OCI-LY1 (cell line): ENCODE data around the gene ANK3.

ENCODE experiments used
- H2AFZ ChIP-seq: fragments of 200-600 bp; sonication (generic), shearing (Covaris generic); 2 replicates; pipeline ENCODE4 v1.6.0; 2014; ENCODE audit warnings: antibody characterized with exemption, mild to moderate bottlenecking, low read length
- H3F3A ChIP-seq: fragments of 200-600 bp; sonication (generic), shearing (Covaris generic); 2 replicates; pipeline ENCODE4 v1.6.0; 2014; ENCODE audit warnings: mild to moderate bottlenecking, antibody characterized with exemption, low read length, moderate library complexity; ENCODE audit not compliant: insufficient read depth
- H3K27ac ChIP-seq: fragments of 200-600 bp; sonication (generic); 2 replicates; pipeline ENCODE4 v1.5.1; 2014; ENCODE audit warnings: low read length, mixed run types, mild to moderate bottlenecking, low read depth; ENCODE audit not compliant: poor library complexity, severe bottlenecking
- H3K27me3 ChIP-seq: fragments of 200-600 bp; sonication (generic); 2 replicates; pipeline ENCODE4 v1.6.0; 2014; ENCODE audit warnings: antibody characterized with exemption, mild to moderate bottlenecking, low read length, moderate library complexity; ENCODE audit not compliant: insufficient read depth
- H3K36me3 ChIP-seq: fragments of 200-600 bp; sonication (generic); 2 replicates; pipeline ENCODE4 v1.6.1; 2014; ENCODE audit warnings: mild to moderate bottlenecking, antibody characterized with exemption, low read length, moderate library complexity, mixed read lengths; ENCODE audit not compliant: insufficient read depth
- H3K4me1 ChIP-seq: fragments of 200-600 bp; sonication (generic); 2 replicates; pipeline ENCODE4 v1.5.1; 2014; ENCODE audit warnings: mild to moderate bottlenecking, low read length, moderate library complexity; ENCODE audit not compliant: insufficient read depth, severe bottlenecking
- H3K4me2 ChIP-seq: fragments of 200-600 bp; sonication (generic), shearing (Covaris generic); 2 replicates; pipeline ENCODE4 v1.6.1; 2014; ENCODE audit warnings: low read length
- H3K4me3 ChIP-seq: fragments of 200-600 bp; sonication (generic); 2 replicates; pipeline ENCODE4 v1.5.1; 2014; ENCODE audit warnings: low read length, low read depth, mild to moderate bottlenecking, mixed read lengths; ENCODE audit not compliant: poor library complexity, severe bottlenecking
- H3K79me2 ChIP-seq: fragments of 200-600 bp; shearing (Covaris generic); 2 replicates; pipeline ENCODE4 v1.6.1; 2016; ENCODE audit warnings: mixed run types, low read length, mixed read lengths; ENCODE audit not compliant: insufficient read depth
- H3K9ac ChIP-seq: fragments of 200-600 bp; sonication (generic), shearing (Covaris generic); 2 replicates; pipeline ENCODE4 v1.6.1; 2014; ENCODE audit warnings: mild to moderate bottlenecking, low read length, mixed read lengths
- H3K9me2 ChIP-seq: fragments of 200-600 bp; sonication (generic), shearing (Covaris generic); 2 replicates; pipeline ENCODE4 v1.6.1; 2014; ENCODE audit warnings: low read depth, mild to moderate bottlenecking, low read length, mixed read lengths
- H3K9me3 ChIP-seq: fragments of 200-600 bp; shearing (Covaris generic); 2 replicates; pipeline ENCODE4 v1.6.1; 2014; ENCODE audit warnings: low read length, mixed read lengths
- H4K20me1 ChIP-seq: fragments of 200-600 bp; sonication (generic), shearing (Covaris generic); 2 replicates; pipeline ENCODE4 v1.6.0; 2016; ENCODE audit warnings: mild to moderate bottlenecking, low read length; ENCODE audit not compliant: insufficient read depth
- CTCF ChIP-seq: fragments of 200-600 bp; sonication (generic), shearing (Covaris generic); IDR thresholded peaks from 2 replicates; pipeline ENCODE4 v1.5.1; 2017; ENCODE audit warnings: mild to moderate bottlenecking, antibody characterized with exemption, low read length, moderate library complexity, mixed read lengths
- EZH2 ChIP-seq: fragments of 200-600 bp; sonication (generic), shearing (Covaris generic); IDR thresholded peaks from 2 replicates; pipeline ENCODE4 v1.8.0; 2017; ENCODE audit warnings: borderline replicate concordance, mixed run types, mild to moderate bottlenecking, antibody characterized with exemption, low read length, moderate library complexity, mixed read lengths

The ANK3 gene

DNA sequence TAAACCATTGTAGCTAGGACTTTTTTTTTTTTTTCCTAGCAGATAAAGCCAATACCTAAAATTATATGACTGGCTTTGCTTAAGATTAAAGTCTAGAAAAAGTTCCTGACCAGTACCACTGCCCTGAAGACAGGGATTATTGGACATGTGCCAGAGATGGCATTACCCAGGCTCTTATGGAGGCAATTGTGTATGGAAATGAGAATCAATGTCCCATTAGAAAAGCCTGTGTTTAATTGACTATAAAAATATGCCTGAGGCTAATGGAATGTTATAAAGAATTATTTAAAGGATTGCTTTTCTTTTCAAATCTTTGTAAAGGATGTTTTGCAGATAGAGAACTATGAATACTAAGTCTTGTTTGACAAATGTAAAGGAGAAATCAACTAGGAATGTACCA, 196.7 kb downstream of the ANK3 start:
- Histone ChIP-seq H3F3A (no peaks in the 10 kb centered on the region), H3K4me3 (no peak overlapping the region), H3K9ac (no peak overlapping the region), H3K9me2 (no peaks in the 10 kb centered on the region), H3K27ac (no peak overlapping the region), H3K4me2 (no peak overlapping the region), H2AFZ (no peak overlapping the region), H3K79me2 (no peaks in the 10 kb centered on the region), H3K4me1 (peaks cover 8% of the 10 kb centered on the region), H3K9me3 (peaks cover 4% of the 10 kb centered on the region; the same call in 1 of the 2 replicates), H3K27me3 (no peaks in the 10 kb centered on the region), H3K36me3 (peaks cover 77% of the 10 kb centered on the region), H4K20me1 (no peaks in the 10 kb centered on the region)
- TF ChIP-seq CTCF (no peak), EZH2 (no peak)

DNA sequence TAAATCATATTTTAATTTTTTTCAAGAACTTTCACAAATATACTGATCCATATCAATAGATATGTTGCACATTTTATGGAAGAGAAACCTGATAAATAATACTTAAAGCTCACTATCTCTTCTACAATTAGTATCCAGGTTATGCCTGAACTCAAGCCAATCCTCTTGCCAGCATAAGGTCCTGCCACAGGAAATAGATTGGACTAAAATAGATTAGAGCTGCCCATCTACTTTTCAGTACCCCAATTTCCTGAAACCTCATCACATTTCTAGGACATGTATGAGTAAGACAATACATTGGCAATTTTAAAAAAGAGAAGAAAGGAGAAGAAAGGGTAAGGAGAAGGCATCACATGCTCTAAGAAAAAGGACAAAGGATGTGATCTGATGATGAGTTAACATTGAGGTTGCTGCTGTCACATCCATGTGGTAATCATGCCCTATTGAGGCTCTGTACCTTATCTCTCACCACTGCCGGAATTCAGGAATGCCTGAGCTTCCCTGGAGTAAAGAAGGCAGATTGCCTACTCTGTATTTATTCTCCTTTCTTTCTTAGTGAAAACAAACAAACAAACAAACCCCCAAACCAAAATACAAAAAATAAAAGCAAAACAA, 199.7 kb downstream of the ANK3 start:
- peaks cover 4% of the 10 kb centered on the region; the same call in 1 of the 2 replicates for H3K9me3 ChIP-seq
- no peak overlapping the region for H3K4me2 ChIP-seq
- H2AFZ ChIP-seq: no peak overlapping the region
- H3K27me3 ChIP-seq: no peaks in the 10 kb centered on the region
- no peak overlapping the region for H3K27ac ChIP-seq
- no peak for TF ChIP-seq CTCF
- TF ChIP-seq EZH2: no peak
- H3K79me2 ChIP-seq: no peaks in the 10 kb centered on the region
- no peaks in the 10 kb centered on the region for H3K9me2 ChIP-seq
- no peaks in the 10 kb centered on the region for H4K20me1 ChIP-seq
- no peak overlapping the region for H3K9ac ChIP-seq
- peaks cover 54% of the 10 kb centered on the region for H3K36me3 ChIP-seq
- no peak overlapping the region for H3K4me3 ChIP-seq
- peaks cover 7% of the 10 kb centered on the region for H3K4me1 ChIP-seq
- no peaks in the 10 kb centered on the region for H3F3A ChIP-seq

GRCh38 chr10:60188548-60188947, 201.1 kb downstream of the ANK3 start:
- no peaks in the 10 kb centered on the region for H3K27me3 ChIP-seq
- H3K9ac ChIP-seq: no peak overlapping the region
- no peaks in the 10 kb centered on the region for H3K9me2 ChIP-seq
- no peak overlapping the region for H3K4me3 ChIP-seq
- no peak overlapping the region for H3K27ac ChIP-seq
- H3K4me2 ChIP-seq: no peak overlapping the region
- H3K79me2 ChIP-seq: no peaks in the 10 kb centered on the region
- H3K4me1 ChIP-seq: peaks cover 7% of the 10 kb centered on the region
- no peaks in the 10 kb centered on the region for H3F3A ChIP-seq
- H3K9me3 ChIP-seq: peaks cover 4% of the 10 kb centered on the region; the same call in 1 of the 2 replicates
- peaks cover 46% of the 10 kb centered on the region for H3K36me3 ChIP-seq
- H2AFZ ChIP-seq: no peak overlapping the region
- TF ChIP-seq CTCF (no peak), EZH2 (no peak)
- H4K20me1 ChIP-seq: no peaks in the 10 kb centered on the region
